ENCODE data around the gene CDK13.

DNA sequence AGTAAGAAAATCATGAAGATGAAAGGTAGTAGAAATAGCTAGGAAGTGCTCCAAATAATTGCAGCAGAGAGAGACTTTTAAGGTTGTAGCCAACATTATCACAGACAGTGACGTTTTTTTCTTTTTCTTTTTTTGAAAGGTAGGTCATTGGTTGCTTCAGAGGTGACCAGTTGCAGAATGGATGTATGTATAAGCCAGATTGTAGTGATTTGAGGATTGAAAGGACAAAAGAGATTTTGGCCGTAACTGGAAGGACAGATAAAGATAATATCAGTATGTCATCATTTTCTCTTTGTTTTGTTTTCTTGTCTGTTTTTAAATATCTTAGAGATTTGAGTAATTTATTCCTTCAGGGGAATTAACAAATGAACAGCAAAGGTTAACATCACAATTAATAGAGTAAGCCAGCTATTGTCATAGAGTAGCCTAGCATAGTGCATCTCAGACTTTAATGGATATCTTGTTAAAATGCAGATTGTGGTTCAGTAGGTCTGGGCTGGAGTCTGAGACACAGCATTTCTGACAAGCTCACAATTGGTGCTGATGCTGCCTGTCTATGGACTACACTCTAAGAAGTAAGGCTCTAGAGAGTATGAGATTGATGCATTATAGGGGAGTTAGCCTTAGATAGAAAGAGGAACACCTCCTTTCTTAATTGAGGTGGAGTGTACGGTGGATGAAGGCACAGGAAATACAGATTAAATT is 28.3 kb downstream of the CDK13 start:
- TF ChIP-seq FOXM1 (IDR thresholded peaks at IDR 0.05; ENCODE audit: borderline replicate concordance, low read depth): no peak
- TF ChIP-seq, protein P1, sequence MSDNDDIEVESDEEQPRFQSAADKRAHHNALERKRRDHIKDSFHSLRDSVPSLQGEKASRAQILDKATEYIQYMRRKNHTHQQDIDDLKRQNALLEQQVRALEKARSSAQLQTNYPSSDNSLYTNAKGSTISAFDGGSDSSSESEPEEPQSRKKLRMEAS (IDR thresholded peaks at IDR 0.05): no peak
- TF ChIP-seq TCF12 (IDR thresholded peaks at IDR 0.05; ENCODE audit: low read depth): no peak
- TF ChIP-seq YY1 (IDR thresholded peaks at IDR 0.05; ENCODE audit: low read depth): no peak
- TF ChIP-seq, protein P2, sequence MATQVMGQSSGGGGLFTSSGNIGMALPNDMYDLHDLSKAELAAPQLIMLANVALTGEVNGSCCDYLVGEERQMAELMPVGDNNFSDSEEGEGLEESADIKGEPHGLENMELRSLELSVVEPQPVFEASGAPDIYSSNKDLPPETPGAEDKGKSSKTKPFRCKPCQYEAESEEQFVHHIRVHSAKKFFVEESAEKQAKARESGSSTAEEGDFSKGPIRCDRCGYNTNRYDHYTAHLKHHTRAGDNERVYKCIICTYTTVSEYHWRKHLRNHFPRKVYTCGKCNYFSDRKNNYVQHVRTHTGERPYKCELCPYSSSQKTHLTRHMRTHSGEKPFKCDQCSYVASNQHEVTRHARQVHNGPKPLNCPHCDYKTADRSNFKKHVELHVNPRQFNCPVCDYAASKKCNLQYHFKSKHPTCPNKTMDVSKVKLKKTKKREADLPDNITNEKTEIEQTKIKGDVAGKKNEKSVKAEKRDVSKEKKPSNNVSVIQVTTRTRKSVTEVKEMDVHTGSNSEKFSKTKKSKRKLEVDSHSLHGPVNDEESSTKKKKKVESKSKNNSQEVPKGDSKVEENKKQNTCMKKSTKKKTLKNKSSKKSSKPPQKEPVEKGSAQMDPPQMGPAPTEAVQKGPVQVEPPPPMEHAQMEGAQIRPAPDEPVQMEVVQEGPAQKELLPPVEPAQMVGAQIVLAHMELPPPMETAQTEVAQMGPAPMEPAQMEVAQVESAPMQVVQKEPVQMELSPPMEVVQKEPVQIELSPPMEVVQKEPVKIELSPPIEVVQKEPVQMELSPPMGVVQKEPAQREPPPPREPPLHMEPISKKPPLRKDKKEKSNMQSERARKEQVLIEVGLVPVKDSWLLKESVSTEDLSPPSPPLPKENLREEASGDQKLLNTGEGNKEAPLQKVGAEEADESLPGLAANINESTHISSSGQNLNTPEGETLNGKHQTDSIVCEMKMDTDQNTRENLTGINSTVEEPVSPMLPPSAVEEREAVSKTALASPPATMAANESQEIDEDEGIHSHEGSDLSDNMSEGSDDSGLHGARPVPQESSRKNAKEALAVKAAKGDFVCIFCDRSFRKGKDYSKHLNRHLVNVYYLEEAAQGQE (IDR thresholded peaks at IDR 0.05; ENCODE audit: low read depth): no peak

All from Ishikawa (cell line).